ENCODE measurements around the gene CEL.
A peak's percentile ranks its signal among the peaks of the same experiment; 100 is the strongest.

Gene CEL

DNA sequence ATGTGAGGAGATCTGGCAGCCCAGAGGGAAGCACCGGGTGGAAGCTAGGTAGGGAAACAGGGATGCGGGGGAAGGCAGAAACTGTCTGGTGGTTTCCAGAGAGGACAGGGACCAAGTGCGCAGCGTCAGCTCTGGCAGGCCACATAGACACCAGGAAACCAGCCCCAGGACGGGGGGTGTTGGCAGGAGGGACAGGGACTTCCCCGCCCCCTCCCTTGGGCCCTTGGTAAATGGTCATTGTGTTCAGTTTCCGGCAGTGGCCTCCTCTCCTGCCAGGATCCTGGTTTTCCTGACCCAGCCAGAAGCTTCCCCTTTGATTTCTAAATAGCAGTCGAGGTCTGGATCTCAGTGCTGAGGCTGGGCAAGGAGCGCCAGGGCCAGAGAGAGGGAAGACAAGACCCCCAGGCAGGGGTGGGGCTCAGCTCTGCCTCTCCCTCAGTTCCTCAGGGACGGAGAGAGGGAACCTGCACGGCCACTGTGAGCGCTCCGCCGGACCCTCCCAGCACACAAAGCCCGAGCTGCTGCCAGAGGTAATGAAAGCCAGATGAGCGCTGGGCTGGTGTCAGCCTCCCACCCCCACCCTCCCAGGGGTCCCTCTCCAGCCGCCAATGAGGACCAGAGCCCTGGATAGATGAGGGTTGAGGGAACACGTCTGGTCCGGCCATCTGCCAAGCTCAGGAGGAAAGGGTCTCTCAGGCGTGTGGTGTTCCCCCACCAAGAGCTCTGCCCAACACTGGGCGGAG, 57.5 kb downstream of the CEL start:
- TF ChIP-seq, protein P1, sequence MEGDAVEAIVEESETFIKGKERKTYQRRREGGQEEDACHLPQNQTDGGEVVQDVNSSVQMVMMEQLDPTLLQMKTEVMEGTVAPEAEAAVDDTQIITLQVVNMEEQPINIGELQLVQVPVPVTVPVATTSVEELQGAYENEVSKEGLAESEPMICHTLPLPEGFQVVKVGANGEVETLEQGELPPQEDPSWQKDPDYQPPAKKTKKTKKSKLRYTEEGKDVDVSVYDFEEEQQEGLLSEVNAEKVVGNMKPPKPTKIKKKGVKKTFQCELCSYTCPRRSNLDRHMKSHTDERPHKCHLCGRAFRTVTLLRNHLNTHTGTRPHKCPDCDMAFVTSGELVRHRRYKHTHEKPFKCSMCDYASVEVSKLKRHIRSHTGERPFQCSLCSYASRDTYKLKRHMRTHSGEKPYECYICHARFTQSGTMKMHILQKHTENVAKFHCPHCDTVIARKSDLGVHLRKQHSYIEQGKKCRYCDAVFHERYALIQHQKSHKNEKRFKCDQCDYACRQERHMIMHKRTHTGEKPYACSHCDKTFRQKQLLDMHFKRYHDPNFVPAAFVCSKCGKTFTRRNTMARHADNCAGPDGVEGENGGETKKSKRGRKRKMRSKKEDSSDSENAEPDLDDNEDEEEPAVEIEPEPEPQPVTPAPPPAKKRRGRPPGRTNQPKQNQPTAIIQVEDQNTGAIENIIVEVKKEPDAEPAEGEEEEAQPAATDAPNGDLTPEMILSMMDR (IDR thresholded peaks at IDR 0.05; ENCODE audit: low read length, missing control alignments) = no peak
- DNase-seq (ENCODE audit: low read depth) = no peak
- peak overlapping the region; percentile 65 for H3K4me3 ChIP-seq (replicated peaks; ENCODE audit: low read depth, low read length)

DNA sequence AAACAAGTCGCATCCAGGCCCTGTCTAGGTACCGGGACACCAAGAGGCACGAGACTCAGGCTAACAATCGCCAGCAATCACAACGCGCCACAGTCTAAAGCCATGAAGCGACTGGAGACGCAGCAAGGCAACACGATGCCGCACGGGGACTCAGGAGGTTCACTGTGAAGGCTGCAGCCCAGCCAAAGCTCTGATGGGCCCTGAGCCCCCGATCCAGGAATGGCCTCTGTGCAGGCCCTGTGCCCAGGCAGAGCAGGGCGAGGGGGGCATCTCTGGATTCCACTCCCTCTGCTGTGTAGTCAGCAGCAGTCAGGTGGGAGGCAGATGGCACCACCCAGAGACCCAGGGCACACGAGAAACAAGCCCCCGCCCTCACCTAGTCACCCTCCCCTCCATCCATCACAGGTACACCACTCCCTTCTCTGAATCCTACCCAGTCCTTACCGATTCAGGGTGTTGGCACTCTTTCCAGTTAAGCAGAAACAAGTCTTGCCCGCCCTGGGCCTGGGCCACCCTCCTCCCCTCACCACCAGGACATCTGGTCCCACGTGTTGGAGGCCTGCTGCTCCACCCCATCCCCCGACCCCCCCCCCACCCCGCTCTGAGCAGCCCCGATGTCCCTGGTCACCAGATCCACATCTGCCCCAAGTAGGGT, 58.2 kb downstream of the CEL start:
- TF ChIP-seq, protein P1 (IDR thresholded peaks at IDR 0.05; ENCODE audit: low read length, missing control alignments) = no peak
- H3K4me3 ChIP-seq (replicated peaks; ENCODE audit: low read depth, low read length) = peak overlapping the region; percentile 65
- no peak for DNase-seq (ENCODE audit: low read depth)

DNA sequence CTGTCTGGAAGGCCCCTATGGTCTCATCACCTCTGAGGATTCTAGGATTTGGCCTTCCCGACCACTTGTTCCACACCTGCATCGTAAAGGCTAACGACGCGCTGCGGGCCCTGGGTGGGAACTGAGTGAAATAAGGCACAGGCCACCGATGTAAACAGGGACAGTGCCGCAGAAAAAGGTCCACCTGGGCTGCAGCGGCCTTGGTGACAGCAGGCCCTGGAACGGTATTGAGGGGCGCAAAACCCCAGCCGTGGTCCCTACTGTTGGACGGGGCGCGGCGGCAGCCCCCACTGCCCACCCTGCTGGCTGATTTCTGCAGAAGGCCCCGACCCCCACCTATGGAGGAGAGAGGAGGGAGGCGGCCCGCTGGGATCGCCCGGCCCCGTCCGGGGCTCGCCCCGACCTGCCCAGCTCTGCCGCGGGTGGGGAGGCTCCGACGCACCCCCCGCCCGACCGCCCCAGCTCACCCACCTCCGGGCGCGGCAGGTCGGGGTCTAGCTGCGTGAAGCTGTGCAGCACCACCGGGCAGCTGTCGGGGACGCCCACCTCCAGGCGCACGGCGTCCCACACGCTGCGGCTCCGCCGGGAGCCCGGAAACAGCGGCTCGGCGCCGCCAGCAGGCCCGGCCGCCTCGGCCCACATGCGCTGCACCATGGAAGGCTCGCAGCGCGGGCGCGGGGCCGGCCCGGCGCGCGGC, 58.9 kb downstream of the CEL start:
- H3K4me3 ChIP-seq (replicated peaks; ENCODE audit: low read depth, low read length) = peak overlapping the region; percentile 65
- no peak for DNase-seq (ENCODE audit: low read depth)
- TF ChIP-seq, protein P1 (IDR thresholded peaks at IDR 0.05; ENCODE audit: low read length, missing control alignments) = no peak

Data from fibroblast of pulmonary artery (primary cell).